Muscle layer of colon (tissue), 2 donors: ENCODE results near the gene APOA1.

Source experiments
- H3K27ac ChIP-seq: one replicate; pipeline ENCODE4 v1.7.0; 2013; ENCODE audit warnings: low read depth, mild to moderate bottlenecking, low read length, moderate library complexity
- H3K27me3 ChIP-seq, 2 donors: one replicate each; pipeline ENCODE4 v1.7.0; 2013; ENCODE audit warnings: low read length in 2 of 2, mild to moderate bottlenecking in 2 of 2; ENCODE audit not compliant: insufficient read depth in 2 of 2, control insufficient read depth in 1 of 2
- H3K36me3 ChIP-seq: one replicate; pipeline ENCODE4 v1.7.0; 2013; ENCODE audit warnings: mild to moderate bottlenecking, low read length; ENCODE audit not compliant: insufficient read depth
- H3K4me1 ChIP-seq: one replicate; pipeline ENCODE4 v1.7.0; 2013; ENCODE audit warnings: mild to moderate bottlenecking, low read length; ENCODE audit not compliant: insufficient read depth
- H3K4me3 ChIP-seq, 2 donors: one replicate each; pipeline ENCODE4 v1.7.0; 2013; ENCODE audit warnings: low read length in 2 of 2, low read depth in 1 of 2, mild to moderate bottlenecking in 1 of 2, moderate library complexity in 1 of 2
- H3K9ac ChIP-seq: one replicate; pipeline ENCODE4 v1.7.0; 2013; ENCODE audit warnings: low read length
- H3K9me3 ChIP-seq: one replicate; pipeline ENCODE4 v1.7.0; 2013; ENCODE audit warnings: mild to moderate bottlenecking, low read length
- donor health status: abdominal sarcoma.
- donor health status: Adenocarcinoma of cecum.

The APOA1 gene

DNA sequence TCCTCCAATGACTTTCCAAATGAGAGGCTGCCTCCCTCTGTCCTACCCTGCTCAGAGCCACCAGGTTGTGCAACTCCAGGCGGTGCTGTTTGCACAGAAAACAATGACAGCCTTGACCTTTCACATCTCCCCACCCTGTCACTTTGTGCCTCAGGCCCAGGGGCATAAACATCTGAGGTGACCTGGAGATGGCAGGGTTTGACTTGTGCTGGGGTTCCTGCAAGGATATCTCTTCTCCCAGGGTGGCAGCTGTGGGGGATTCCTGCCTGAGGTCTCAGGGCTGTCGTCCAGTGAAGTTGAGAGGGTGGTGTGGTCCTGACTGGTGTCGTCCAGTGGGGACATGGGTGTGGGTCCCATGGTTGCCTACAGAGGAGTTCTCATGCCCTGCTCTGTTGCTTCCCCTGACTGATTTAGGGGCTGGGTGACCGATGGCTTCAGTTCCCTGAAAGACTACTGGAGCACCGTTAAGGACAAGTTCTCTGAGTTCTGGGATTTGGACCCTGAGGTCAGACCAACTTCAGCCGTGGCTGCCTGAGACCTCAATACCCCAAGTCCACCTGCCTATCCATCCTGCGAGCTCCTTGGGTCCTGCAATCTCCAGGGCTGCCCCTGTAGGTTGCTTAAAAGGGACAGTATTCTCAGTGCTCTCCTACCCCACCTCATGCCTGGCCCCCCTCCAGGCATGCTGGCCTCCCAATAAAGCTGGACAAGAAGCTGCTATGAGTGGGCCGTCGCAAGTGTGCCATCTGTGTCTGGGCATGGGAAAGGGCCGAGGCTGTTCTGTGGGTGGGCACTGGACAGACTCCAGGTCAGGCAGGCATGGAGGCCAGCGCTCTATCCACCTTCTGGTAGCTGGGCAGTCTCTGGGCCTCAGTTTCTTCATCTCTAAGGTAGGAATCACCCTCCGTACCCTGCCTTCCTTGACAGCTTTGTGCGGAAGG is 4.8 kb downstream of the APOA1 start:
- Histone ChIP-seq H3K9ac (no peak overlapping the region), H3K9me3 (no peaks in the 10 kb centered on the region), H3K36me3 (no peaks in the 10 kb centered on the region), H3K4me3 (no peak overlapping the region), H3K27ac (no peak overlapping the region), H3K27me3 (no peaks in the 10 kb centered on the region), H3K4me1 (peaks cover 6% of the 10 kb centered on the region)

DNA sequence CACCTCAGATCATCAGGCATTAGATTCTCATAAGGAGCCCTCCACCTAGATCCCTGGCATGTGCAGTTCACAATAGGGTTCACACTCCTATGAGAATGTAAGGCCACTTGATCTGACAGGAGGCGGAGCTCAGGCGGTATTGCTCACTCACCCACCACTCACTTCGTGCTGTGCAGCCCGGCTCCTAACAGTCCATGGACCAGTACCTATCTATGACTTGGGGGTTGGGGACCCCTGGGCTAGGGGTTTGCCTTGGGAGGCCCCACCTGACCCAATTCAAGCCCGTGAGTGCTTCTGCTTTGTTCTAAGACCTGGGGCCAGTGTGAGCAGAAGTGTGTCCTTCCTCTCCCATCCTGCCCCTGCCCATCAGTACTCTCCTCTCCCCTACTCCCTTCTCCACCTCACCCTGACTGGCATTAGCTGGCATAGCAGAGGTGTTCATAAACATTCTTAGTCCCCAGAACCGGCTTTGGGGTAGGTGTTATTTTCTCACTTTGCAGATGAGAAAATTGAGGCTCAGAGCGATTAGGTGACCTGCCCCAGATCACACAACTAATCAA is 5.6 kb downstream of the APOA1 start:
- H3K27me3 ChIP-seq = no peaks in the 10 kb centered on the region
- H3K4me1 ChIP-seq = peaks cover 6% of the 10 kb centered on the region
- no peaks in the 10 kb centered on the region for H3K9me3 ChIP-seq
- no peaks in the 10 kb centered on the region for H3K36me3 ChIP-seq
- H3K27ac ChIP-seq = no peak overlapping the region
- no peak overlapping the region for H3K9ac ChIP-seq
- H3K4me3 ChIP-seq = no peak overlapping the region

DNA sequence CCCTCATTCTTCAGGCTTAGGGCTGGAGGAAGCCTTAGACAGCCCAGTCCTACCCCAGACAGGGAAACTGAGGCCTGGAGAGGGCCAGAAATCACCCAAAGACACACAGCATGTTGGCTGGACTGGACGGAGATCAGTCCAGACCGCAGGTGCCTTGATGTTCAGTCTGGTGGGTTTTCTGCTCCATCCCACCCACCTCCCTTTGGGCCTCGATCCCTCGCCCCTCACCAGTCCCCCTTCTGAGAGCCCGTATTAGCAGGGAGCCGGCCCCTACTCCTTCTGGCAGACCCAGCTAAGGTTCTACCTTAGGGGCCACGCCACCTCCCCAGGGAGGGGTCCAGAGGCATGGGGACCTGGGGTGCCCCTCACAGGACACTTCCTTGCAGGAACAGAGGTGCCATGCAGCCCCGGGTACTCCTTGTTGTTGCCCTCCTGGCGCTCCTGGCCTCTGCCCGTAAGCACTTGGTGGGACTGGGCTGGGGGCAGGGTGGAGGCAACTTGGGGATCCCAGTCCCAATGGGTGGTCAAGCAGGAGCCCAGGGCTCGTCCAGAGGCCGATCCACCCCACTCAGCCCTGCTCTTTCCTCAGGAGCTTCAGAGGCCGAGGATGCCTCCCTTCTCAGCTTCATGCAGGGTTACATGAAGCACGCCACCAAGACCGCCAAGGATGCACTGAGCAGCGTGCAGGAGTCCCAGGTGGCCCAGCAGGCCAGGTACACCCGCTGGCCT is 7.1 kb downstream of the APOA1 start:
- Histone ChIP-seq H3K4me3 (no peak overlapping the region), H3K9me3 (no peaks in the 10 kb centered on the region), H3K27ac (no peak overlapping the region), H3K36me3 (no peaks in the 10 kb centered on the region), H3K9ac (no peak overlapping the region), H3K27me3 (no peaks in the 10 kb centered on the region), H3K4me1 (peaks cover 4% of the 10 kb centered on the region)

DNA sequence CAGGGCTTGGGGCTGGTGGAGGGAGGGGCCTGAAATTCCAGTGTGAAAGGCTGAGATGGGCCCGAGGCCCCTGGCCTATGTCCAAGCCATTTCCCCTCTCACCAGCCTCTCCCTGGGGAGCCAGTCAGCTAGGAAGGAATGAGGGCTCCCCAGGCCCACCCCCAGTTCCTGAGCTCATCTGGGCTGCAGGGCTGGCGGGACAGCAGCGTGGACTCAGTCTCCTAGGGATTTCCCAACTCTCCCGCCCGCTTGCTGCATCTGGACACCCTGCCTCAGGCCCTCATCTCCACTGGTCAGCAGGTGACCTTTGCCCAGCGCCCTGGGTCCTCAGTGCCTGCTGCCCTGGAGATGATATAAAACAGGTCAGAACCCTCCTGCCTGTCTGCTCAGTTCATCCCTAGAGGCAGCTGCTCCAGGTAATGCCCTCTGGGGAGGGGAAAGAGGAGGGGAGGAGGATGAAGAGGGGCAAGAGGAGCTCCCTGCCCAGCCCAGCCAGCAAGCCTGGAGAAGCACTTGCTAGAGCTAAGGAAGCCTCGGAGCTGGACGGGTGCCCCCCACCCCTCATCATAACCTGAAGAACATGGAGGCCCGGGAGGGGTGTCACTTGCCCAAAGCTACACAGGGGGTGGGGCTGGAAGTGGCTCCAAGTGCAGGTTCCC is 7.8 kb downstream of the APOA1 start, which contains the start of gene APOC3:
Gene APOC3 (plus strand): TSS at position 383 of the 659 bp plus-strand sequence. CDS start 676 bp downstream, outside the sequence.
- no peaks in the 10 kb centered on the region for H3K27me3 ChIP-seq
- H3K9ac ChIP-seq = no peak within 1 kb of the TSS
- H3K4me3 ChIP-seq = no peak within 1 kb of the TSS
- H3K27ac ChIP-seq = no peak within 1 kb of the TSS
- H3K4me1 ChIP-seq = no peaks in the 10 kb centered on the region
- H3K9me3 ChIP-seq = no peaks in the 10 kb centered on the region
- H3K36me3 ChIP-seq = no peaks in the 10 kb centered on the region

DNA sequence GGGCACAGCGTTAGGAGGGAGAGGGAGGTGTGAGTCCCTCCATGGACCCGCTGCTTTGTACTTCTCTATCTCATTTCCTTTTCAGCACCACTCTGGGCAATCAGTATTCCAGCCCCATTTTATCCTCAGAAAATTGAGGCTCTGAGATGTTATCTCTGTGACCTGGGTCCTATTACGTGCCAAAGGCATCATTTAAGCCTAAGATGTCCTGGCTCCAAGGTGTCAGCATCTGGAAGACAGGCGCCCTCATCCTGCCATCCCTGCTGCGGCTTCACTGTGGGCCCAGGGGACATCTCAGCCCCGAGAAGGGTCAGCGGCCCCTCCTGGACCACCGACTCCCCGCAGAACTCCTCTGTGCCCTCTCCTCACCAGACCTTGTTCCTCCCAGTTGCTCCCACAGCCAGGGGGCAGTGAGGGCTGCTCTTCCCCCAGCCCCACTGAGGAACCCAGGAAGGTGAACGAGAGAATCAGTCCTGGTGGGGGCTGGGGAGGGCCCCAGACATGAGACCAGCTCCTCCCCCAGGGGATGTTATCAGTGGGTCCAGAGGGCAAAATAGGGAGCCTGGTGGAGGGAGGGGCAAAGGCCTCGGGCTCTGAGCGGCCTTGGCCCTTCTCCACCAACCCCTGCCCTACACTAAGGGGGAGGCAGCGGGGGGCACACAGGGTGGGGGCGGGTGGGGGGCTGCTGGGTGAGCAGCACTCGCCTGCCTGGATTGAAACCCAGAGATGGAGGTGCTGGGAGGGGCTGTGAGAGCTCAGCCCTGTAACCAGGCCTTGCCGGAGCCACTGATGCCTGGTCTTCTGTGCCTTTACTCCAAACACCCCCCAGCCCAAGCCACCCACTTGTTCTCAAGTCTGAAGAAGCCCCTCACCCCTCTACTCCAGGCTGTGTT is 8.5 kb downstream of the APOA1 start:
- Histone ChIP-seq H3K27me3 (no peaks in the 10 kb centered on the region), H3K36me3 (no peaks in the 10 kb centered on the region), H3K4me1 (no peaks in the 10 kb centered on the region), H3K9me3 (no peaks in the 10 kb centered on the region), H3K4me3 (no peak overlapping the region), H3K27ac (no peak overlapping the region), H3K9ac (no peak overlapping the region)

DNA sequence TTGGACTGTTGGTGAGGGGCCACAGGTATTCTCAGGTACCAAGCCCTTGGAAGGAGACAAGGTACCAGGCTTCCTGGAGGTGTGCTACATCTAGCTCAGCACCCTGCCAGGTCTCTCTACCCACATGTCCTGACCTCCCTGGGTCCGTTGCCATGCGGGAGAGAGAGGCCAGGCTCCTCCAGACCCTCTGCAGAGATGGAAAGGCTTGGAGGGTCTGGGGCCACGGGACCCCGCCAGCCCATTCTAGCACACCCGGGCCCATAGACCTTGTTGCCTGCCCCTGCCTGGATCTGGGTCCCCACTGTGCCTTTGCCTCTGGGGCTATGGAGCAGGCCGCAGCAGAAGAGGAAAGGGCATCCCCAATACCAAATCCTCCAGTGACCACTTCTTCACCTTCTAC is 10.0 kb downstream of the APOA1 start:
- no peak overlapping the region for H3K4me3 ChIP-seq
- H3K9me3 ChIP-seq = no peaks in the 10 kb centered on the region
- no peaks in the 10 kb centered on the region for H3K36me3 ChIP-seq
- H3K4me1 ChIP-seq = no peaks in the 10 kb centered on the region
- no peak overlapping the region for H3K9ac ChIP-seq
- H3K27me3 ChIP-seq = no peaks in the 10 kb centered on the region
- H3K27ac ChIP-seq = no peak overlapping the region

DNA sequence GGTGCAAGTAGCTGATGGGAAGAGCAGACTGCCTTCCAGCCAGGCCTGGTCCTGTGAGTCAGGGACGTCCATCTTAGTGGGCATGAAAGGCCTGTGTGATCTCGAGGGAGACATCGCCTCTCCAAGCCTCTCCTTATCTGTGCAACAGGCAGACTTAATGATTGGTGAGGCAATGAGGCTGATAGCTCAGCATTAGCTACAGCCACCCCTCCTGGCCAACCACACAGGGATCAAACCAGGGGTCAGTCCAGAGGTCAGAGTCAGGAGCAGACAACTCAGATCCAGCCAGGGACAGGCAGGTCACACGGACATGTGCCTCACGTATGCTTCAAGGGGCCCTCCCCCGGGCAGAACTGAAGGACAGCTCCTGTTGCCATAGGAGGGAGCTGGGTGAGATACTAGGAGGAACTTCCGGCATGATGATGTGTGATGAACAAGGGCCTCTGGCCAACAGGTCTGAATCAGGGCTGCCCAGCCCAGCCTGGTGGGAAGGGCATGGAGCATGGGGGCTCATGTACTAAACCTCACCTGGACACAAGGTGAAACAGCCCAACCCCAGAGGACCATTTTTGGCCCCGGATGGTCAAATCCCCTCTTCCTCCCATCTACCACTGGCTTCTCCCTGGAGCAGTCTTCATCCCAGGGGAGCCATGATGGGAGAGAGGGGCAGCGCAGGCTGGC is 10.5 kb downstream of the APOA1 start:
- Histone ChIP-seq H3K9me3 (no peaks in the 10 kb centered on the region), H3K4me3 (no peak overlapping the region), H3K27me3 (no peaks in the 10 kb centered on the region), H3K4me1 (no peaks in the 10 kb centered on the region), H3K36me3 (no peaks in the 10 kb centered on the region), H3K27ac (no peak overlapping the region), H3K9ac (no peak overlapping the region)

DNA sequence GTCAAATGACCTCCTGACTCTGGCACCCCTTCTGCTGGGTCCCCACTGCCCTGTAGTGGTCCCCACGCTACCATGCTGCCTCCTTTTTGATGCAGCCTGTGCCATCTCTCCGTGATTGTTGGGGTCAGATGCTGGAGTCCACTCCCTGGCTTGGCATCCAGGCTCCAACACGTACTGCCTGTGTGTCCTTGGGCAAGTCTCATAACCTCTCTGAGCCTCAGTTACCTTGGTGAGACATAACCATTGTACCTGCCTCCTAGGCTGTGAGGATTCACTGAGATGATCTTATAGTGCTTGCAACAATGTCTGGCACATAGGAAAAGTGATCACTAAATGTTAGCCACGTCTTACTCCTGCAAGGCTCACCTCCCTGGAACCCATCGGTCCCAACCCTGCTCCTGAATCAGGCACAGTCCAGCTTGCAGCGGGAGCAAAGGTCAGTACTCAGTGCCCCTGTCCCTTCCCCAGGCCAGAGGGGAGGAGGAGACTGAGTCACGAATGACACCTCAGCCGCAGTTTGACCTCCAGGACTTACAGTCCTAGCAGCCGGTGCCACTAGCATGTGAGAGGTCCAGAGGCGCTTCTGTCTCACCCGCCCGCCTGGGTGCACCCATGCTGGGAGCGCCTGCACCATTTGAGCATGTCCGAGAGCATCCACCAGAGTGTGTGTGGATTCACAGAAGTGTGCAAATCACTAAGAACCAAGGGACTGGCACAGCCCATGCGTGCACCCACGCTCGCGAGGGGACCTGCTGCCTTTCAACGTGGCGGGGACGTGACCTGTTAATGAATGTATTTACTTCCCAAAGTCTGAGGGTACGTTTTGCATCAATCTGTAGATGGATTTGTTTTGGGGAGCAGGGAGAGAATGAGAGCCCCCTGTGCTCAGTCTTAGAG is 11.3 kb downstream of the APOA1 start:
- Histone ChIP-seq H3K4me1 (no peaks in the 10 kb centered on the region), H3K27ac (no peak overlapping the region), H3K4me3 (no peak overlapping the region), H3K9ac (no peak overlapping the region), H3K36me3 (no peaks in the 10 kb centered on the region), H3K27me3 (no peaks in the 10 kb centered on the region), H3K9me3 (no peaks in the 10 kb centered on the region)

DNA sequence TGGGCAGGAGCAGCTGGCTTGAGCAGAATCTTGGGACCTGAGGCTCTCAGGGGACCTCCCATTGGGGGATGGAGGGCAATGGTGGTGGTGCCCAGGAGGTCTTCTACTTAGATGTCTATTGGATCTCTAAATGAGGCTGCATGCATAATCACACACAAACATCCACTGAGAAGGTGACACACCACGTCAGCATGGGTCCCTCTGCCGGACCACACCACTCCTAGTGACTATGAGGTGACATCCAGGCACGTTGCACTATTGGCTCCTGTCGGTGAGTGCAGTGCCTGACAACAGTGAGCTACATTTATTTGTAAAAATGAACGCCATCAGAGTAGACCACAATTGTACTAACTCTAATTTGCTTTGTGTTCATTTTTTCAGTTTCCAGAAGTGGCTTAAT is 12.0 kb downstream of the APOA1 start:
- Histone ChIP-seq H3K36me3 (no peaks in the 10 kb centered on the region), H3K9ac (no peak overlapping the region), H3K4me1 (no peaks in the 10 kb centered on the region), H3K4me3 (no peak overlapping the region), H3K27ac (no peak overlapping the region), H3K27me3 (no peaks in the 10 kb centered on the region), H3K9me3 (no peaks in the 10 kb centered on the region)
